Stimulated activated CD8-positive, alpha-beta memory T cell treated with anti-CD3 and anti-CD28 coated beads, Interleukin-15, amount 100 ng/mL, for 4 hours (primary cell): ENCODE measurements around the gene BCL7B.
"Not testable (repeated sequence)": the region's sequence is repeated elsewhere in the genome, so short reads cannot be mapped to it uniquely, and the experiment has no call there.

ENCODE experiments used
- DNase-seq, 2 donors: peaks; one replicate each; pipeline ENCODE4 v3.0.0-alpha.2; 2020; ENCODE audit warnings: low read depth in 2 of 2

BCL7B gene

GRCh38 chr7:73496626-73497025 is 60.9 kb downstream of the BCL7B start:
- no peak for DNase-seq

- not testable (repeated sequence) for DNase-seq
Observed at GRCh38 chr7:73495507-73495906, 62.0 kb downstream of the BCL7B start.

GRCh38 chr7:73489976-73490375 is 67.5 kb downstream of the BCL7B start:
- no peak for DNase-seq

GRCh38 chr7:73487486-73487885 is 70.0 kb downstream of the BCL7B start:
- no peak for DNase-seq
